ENCODE results near the gene MVB12A. TPM values are rescaled to one million over a fixed set of nuclear protein-coding genes. Genes with fewer than 3 reads are reported as not detected.

Gene MVB12A
- total and polyA plus RNA-seq, 10 of the 15 experiments (the other 5 are each of a cell fraction or from before 2014, with no cell fraction given) = 1.2 to 47.6 (median 26.3) TPM

- TF ChIP-seq, protein P1, sequence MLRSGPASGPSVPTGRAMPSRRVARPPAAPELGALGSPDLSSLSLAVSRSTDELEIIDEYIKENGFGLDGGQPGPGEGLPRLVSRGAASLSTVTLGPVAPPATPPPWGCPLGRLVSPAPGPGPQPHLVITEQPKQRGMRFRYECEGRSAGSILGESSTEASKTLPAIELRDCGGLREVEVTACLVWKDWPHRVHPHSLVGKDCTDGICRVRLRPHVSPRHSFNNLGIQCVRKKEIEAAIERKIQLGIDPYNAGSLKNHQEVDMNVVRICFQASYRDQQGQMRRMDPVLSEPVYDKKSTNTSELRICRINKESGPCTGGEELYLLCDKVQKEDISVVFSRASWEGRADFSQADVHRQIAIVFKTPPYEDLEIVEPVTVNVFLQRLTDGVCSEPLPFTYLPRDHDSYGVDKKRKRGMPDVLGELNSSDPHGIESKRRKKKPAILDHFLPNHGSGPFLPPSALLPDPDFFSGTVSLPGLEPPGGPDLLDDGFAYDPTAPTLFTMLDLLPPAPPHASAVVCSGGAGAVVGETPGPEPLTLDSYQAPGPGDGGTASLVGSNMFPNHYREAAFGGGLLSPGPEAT (IDR thresholded peaks at IDR 0.05; ENCODE audit: low read depth) = no peak
- TF ChIP-seq SREBF2 (IDR thresholded peaks at IDR 0.05; ENCODE audit: low read length) (no peak), RFX5 (IDR thresholded peaks at IDR 0.05; ENCODE audit: low read depth, low read length) (no peak), CREB1 (IDR thresholded peaks at IDR 0.05; ENCODE audit: low read depth) (no peak), MEF2B (IDR thresholded peaks at IDR 0.05; ENCODE audit: partially characterized antibody, poor library complexity, severe bottlenecking) (no peak), HDAC2 (IDR thresholded peaks at IDR 0.05) (no peak), EGR1 (IDR thresholded peaks at IDR 0.05; ENCODE audit: borderline replicate concordance in 1 of 2, low read depth in 2 of 2, low read length in 2 of 2) (no peak), FOS (IDR thresholded peaks at IDR 0.05; ENCODE audit: borderline replicate concordance, extremely low read depth, insufficient read length) (no peak), ZZZ3 (IDR thresholded peaks at IDR 0.05; ENCODE audit: control insufficient read depth, insufficient read length, low read depth) (no peak), LARP7 (IDR thresholded peaks at IDR 0.05) (no peak), SP1 (IDR thresholded peaks at IDR 0.05; ENCODE audit: low read depth, low read length) (no peak), SMAD5 (IDR thresholded peaks at IDR 0.05; ENCODE audit: low read depth) (no peak), STAT3 (IDR thresholded peaks at IDR 0.05; ENCODE audit: low read depth, low read length) (no peak), SUPT20H (IDR thresholded peaks at IDR 0.05; ENCODE audit: borderline replicate concordance, control insufficient read depth, low read depth, low read length) (no peak), ZNF217 (IDR thresholded peaks at IDR 0.05) (no peak), MYC (IDR thresholded peaks at IDR 0.05; ENCODE audit: insufficient read depth, insufficient read length, insufficient replicate concordance, low read length, severe bottlenecking) (no peak), TAF1 (IDR thresholded peaks at IDR 0.05; ENCODE audit: borderline replicate concordance, low read depth, low read length) (no peak), PAX5 (IDR thresholded peaks at IDR 0.05; ENCODE audit: borderline replicate concordance, low read depth, low read length) (no peak), YBX1 (IDR thresholded peaks at IDR 0.05) (no peak), ZNF24 (IDR thresholded peaks at IDR 0.05) (no peak), CBX3 (IDR thresholded peaks at IDR 0.05; ENCODE audit: borderline replicate concordance, low read depth) (no peak)
- TF ChIP-seq, protein P2, sequence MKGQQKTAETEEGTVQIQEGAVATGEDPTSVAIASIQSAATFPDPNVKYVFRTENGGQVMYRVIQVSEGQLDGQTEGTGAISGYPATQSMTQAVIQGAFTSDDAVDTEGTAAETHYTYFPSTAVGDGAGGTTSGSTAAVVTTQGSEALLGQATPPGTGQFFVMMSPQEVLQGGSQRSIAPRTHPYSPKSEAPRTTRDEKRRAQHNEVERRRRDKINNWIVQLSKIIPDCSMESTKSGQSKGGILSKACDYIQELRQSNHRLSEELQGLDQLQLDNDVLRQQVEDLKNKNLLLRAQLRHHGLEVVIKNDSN (IDR thresholded peaks at IDR 0.05; ENCODE audit: borderline replicate concordance, extremely low read length, insufficient read depth, low read depth, low read length) = peak; percentile 41
- TF ChIP-seq, protein P3, sequence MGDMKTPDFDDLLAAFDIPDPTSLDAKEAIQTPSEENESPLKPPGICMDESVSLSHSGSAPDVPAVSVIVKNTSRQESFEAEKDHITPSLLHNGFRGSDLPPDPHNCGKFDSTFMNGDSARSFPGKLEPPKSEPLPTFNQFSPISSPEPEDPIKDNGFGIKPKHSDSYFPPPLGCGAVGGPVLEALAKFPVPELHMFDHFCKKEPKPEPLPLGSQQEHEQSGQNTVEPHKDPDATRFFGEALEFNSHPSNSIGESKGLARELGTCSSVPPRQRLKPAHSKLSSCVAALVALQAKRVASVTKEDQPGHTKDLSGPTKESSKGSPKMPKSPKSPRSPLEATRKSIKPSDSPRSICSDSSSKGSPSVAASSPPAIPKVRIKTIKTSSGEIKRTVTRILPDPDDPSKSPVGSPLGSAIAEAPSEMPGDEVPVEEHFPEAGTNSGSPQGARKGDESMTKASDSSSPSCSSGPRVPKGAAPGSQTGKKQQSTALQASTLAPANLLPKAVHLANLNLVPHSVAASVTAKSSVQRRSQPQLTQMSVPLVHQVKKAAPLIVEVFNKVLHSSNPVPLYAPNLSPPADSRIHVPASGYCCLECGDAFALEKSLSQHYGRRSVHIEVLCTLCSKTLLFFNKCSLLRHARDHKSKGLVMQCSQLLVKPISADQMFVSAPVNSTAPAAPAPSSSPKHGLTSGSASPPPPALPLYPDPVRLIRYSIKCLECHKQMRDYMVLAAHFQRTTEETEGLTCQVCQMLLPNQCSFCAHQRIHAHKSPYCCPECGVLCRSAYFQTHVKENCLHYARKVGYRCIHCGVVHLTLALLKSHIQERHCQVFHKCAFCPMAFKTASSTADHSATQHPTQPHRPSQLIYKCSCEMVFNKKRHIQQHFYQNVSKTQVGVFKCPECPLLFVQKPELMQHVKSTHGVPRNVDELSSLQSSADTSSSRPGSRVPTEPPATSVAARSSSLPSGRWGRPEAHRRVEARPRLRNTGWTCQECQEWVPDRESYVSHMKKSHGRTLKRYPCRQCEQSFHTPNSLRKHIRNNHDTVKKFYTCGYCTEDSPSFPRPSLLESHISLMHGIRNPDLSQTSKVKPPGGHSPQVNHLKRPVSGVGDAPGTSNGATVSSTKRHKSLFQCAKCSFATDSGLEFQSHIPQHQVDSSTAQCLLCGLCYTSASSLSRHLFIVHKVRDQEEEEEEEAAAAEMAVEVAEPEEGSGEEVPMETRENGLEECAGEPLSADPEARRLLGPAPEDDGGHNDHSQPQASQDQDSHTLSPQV (IDR thresholded peaks at IDR 0.05) = no peak
Measured at GRCh38 chr19:17469481-17470067, 49.7 kb downstream of the MVB12A start (continued).
